Sigmoid colon (tissue), 4 donors: Measurements from ENCODE around the gene SLC17A7.

ENCODE experiments used
- EP300 ChIP-seq, 4 donors: sonication (generic); formaldehyde crosslinking; IDR thresholded peaks; one replicate each; pipeline ENCODE4 v1.6.1; 2017; ENCODE audit warnings: antibody characterized with exemption in 4 of 4
- POLR2A ChIP-seq, 2 donors: fragments of 450-650 bp; IDR thresholded peaks; one replicate each; pipeline ENCODE4 v1.6.1; 2016; ENCODE audit warnings: antibody characterized with exemption in 2 of 2, mild to moderate bottlenecking in 2 of 2, moderate library complexity in 2 of 2
- POLR2AphosphoS5 ChIP-seq, 4 donors: sonication (generic); formaldehyde crosslinking; IDR thresholded peaks; one replicate each; pipeline ENCODE4 v1.6.1; 2017; ENCODE audit warnings: antibody characterized with exemption in 4 of 4
- TF ChIP-seq, protein P1 (sequence below), 4 experiments: fragments of 450-650 bp in 3 of 4; fragments of 200-600 bp in 1 of 4; IDR thresholded peaks; one replicate each; pipeline ENCODE4 v1.5.1; 2016 to 2019; ENCODE audit warnings: antibody characterized with exemption in 4 of 4, mild to moderate bottlenecking in 3 of 4, moderate library complexity in 2 of 4

DNA sequence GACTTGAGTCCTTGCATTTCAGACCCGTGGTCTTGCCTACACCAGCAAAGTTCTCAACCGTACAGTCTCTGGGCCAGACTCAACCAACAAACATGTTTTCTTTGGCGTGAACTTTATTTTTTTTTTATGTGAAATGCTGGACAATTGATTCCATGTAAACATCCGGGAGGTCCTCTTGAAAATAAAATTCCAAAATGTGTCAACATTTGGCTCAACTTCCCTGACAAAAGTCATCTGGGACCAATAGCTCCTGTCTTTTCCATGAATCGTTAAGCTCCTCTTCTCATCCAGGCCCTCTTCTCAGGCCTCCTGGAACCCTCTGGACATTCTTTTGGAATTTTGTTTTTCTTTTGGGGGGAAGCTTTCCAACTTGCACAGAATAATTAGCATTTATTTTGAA is 14.4 kb upstream of the SLC17A7 start:
- TF ChIP-seq, protein P1, sequence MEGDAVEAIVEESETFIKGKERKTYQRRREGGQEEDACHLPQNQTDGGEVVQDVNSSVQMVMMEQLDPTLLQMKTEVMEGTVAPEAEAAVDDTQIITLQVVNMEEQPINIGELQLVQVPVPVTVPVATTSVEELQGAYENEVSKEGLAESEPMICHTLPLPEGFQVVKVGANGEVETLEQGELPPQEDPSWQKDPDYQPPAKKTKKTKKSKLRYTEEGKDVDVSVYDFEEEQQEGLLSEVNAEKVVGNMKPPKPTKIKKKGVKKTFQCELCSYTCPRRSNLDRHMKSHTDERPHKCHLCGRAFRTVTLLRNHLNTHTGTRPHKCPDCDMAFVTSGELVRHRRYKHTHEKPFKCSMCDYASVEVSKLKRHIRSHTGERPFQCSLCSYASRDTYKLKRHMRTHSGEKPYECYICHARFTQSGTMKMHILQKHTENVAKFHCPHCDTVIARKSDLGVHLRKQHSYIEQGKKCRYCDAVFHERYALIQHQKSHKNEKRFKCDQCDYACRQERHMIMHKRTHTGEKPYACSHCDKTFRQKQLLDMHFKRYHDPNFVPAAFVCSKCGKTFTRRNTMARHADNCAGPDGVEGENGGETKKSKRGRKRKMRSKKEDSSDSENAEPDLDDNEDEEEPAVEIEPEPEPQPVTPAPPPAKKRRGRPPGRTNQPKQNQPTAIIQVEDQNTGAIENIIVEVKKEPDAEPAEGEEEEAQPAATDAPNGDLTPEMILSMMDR (IDR thresholded peaks at IDR 0.05) = no peak
- peak in 1 of 4 donors; percentile 8 for TF ChIP-seq POLR2AphosphoS5 (IDR thresholded peaks at IDR 0.05)
- TF ChIP-seq POLR2A (IDR thresholded peaks at IDR 0.05) = no peak
- TF ChIP-seq EP300 (IDR thresholded peaks at IDR 0.05) = no peak
